HG02981 (cell line): Measurements from ENCODE around the gene SLAMF9.
"Not testable (repeated sequence)": the region's sequence is repeated elsewhere in the genome, so short reads cannot be mapped to it uniquely, and the experiment has no call there.

ENCODE experiments used
- ATAC-seq: cut with Tn5 transposase; IDR thresholded peaks from one replicate; pipeline ENCODE4 v1.9.1; 2021; ENCODE audit warnings: mild to moderate bottlenecking, moderate library complexity; ENCODE audit not compliant: unreplicated experiment

SLAMF9 gene

DNA sequence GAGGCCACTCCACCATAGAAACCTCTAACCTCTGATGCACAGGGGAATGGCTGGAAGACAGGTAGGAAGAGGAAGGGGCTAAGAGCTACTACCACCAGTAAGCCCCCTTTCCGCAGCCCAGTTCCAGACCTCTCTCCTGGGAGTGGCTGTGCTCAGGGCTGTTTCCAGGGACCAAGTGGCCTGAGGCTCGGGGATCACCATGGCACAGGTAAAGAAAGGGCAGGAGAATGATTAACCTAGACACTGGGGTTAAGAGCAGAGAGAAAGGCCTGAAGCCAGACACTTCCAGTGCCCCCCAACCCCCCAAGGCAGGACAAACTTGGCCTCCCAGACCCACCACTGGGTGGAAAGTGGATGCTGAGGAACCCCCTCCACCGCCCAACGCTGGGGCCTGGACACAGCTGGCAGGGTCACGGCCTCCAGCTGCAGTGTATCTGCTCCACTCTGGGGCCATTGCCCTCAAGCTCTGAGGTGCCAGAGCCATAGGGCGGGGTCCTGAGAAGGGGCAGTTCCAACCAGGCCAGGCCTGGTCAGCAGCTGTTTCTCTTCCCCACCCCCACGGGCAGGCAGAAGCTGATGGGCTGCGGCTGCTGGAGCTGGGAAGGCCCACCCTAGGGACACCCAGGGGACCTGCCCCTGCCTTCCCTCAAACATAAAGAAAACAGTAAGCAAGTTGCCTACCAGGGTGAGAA, 31.4 kb downstream of the SLAMF9 start:
- ATAC-seq = no peak

DNA sequence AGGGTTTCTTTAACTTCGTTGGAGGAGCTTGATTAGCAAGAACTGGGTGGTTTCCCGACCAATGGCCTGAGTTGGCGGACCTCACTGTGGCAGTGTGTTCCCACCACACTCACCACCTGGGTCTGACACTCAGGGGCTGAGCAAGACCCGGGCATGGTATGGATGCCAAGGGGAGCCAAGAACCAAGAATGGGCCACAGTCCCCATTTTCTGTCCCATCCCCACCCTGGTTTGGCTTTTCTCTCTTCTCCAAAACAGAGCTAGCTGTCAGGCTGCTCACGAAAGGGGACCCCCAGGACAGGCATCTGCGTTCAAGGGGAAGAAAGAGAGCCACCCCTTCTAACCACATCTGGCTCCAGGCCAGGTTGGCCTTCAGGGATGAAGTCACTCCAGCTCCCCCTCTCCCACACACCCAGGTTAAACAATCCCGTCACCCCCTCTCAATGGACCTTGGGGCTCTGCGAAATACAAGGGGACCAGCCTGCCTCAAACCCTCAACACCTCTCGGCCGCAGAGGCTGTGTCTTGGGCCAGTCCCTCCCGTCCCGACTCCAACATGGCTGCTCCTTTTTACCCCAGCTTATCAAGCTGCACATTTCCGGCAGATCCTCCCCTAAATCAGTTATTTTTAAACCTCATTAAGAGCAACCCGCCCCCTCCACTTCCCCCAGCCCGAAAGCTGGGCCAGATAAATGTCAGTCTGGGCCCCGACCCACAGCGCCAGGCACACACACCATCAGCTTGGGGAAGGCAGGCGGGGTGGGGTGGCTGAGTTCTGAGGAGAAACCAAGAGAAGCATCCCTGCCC, 32.1 kb downstream of the SLAMF9 start:
- no peak for ATAC-seq

DNA sequence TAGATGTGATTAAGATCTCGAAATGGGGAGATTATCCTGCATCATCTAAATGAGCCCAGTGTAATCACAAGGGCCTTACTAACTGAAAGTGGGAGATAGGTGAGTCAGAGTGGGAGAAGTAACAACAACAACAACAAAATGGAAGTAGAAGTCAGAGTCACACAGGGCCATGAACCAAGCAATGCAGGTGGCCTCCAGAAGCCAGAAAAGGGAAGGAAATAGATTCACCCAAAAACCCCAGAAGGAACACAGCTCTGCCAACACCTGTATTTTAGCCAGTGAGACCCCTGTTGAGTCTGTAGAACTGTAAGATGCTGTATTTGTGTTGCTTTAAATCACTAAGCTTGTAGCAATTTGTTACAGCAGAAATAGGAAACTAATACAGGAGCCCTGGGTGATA, 32.8 kb downstream of the SLAMF9 start:
- ATAC-seq = no peak

DNA sequence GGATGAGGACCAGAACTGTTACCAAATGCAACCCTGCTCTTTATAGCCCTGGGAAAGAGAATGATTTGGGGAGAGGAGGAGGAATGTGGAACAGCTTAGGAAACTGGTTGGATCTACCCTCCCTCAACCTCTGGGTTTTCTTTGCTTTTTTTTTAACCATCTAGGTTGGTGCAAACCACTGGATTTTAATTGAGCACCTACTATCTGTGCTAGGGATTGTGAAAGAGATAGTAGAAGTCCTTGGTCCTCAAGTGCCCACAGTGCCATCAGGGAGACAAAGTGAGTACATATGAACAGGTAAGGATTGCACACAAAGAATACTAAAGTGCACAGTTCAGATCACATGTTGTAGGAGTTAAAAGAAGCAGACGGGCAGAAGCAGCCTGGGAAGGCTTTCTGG, 33.4 kb downstream of the SLAMF9 start:
- ATAC-seq = no peak

DNA sequence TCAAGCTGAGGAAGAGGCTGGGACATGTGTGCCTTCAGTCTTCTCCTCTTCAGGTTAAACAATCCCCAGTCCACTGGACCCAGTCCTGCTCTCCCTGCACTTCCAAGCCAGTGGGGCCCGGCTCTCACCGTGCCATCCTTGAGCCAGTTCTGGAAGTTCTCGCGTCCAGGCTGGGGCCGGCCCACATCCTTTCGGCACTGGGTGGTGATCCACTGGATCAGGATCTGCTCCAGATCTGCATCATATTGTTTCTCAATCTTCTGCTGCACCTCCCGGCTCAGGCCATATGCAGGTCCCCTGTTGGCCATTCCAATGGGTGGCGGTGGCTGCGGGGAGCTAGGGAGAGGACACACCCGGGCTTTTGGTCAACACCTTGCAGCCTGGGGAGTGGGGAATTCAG, 33.8 kb downstream of the SLAMF9 start:
- no peak for ATAC-seq

DNA sequence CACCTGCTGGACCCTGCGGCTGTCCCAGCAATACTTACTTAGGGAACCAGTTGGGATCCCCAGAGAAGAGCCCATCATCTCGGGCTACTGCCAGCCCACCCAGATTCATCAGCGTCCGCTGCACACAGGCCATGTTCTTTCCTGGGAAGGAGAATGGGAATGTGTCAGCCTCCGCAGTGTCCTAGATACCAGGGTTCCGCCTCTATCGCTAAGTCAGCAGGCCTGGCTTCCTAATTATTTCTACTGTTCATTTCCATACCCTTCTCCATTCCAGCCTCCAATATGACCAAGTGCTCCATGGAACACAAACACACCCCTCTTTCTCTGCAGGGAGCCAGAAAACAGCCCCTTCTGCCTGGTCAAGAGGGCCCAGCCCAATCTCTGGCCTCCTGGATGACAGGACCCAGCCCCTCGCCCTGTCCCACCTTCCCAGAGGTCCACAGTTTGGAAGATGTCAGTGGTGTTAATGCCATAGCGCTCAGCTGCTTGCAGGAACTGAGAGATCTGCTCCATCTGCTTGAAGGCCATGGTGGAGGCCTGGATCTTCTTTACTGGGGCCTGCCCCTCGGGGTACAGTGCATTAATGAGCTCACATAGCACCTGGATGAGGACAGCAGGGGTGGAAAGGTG, 34.7 kb downstream of the SLAMF9 start:
- no peak for ATAC-seq

DNA sequence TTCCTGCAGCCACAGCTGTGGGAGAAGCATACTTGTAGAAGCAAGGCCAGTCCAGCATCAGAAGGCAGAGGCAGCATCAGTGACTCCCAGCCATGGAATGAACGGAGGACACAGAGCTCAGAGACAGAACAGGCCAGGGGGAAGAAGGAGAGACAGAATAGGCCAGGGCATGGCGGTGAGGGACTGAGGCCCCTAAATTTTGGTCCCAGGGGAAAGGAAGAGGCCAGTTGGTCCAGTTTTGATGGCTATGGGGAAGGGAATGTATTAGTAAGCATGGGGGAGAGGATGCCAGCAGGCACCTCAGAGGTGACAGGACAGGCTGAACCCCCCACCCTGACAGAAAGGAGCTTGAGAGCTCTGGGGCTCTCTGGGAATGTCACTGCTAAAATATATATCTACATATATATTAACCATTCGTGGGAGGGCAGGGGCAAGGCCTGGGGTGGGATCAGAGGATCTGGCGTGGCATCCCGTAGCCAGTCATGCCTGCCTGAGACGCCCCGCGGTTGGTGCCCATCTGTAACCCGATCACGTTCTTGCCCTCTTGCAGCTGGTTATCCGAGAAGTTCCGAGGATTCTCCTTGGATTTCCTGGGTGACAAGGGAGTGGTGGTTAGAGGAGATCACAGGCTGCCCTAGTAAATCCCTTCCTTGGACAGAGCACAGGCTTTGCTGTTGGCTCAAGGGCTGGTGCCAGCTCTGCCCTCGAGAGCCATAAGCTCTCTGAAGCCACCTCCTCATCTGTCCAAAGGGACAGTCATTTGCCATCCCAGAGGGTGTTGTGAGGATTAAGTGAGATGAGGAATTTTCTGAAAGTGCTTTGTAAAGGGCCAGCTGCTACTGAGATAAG, 35.5 kb downstream of the SLAMF9 start:
- no peak for ATAC-seq

DNA sequence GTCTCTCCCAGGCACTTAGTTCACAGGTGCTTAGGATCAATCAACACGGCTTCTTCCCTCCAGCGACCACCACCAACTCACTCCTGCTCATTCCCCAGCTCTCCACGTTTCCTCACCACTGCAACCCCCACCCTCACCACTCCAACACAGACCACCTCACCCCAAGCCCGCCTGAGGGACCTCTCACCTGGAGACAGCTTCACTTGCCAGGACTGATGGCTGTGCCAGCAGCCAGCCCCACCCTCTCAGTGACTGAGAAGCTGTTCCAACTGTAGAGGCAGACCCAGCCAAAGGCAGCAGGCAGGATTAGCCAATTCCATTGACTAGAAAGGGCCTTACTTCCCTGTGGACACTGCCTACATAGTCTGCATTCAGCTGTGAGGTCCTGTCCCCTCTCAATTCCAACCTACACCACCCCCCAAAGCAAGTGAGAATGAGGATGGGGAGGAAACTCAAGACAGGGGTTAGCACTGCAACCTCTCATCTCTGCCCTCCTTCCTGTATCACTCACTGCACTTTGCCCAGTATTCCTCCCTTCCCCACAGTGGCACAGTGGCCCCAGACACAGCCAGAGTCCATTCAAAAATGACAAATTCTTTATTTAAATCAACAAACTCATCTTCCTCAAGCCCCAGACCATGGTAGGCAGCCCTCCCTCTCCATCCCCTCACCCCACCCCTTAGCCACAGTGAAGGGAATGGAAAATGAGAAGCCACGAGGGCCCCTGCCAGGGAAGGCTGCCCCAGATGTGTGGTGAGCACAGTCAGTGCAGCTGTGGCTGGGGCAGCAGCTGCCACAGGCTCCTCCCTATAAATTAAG, 36.3 kb downstream of the SLAMF9 start:
- no peak for ATAC-seq

DNA sequence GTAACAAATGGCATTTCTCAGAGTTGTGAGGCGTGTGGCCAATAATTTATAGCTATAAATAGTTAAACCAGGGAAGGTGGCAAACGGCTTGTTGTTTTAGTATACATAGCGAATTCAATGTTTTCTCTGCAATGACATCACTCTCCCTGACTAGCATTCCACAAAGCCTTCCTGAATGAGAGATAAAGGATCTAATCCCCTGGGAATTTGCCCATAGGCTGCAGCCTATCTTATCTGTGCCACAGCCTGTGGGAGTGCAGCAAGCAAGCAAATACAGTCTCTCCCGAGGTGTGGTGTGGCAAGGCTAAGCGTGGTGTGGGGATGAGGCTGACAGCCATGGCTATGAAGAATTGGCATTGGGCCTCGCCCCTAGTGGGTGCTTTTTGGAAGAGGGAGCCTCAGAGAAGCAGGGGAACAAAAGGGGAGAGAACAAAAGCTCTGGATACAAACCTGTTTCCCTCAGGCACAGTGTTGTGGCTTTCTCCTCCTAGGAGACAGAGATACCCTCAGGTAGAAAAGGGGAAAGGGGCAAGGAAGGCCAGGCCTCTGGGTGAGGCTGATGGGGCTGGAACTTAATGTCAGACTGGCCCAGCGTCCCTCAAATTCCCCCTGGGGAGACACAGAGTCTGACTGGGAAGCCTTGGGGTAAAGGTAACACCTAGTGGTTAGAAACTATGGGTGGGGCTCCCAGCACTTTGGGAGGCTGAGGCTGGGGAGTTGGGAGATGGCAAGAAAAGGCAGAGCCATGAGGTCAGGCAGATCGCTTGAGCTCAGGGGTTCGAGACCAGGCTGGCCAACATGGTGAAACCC, 37.6 kb downstream of the SLAMF9 start:
- ATAC-seq = no peak

DNA sequence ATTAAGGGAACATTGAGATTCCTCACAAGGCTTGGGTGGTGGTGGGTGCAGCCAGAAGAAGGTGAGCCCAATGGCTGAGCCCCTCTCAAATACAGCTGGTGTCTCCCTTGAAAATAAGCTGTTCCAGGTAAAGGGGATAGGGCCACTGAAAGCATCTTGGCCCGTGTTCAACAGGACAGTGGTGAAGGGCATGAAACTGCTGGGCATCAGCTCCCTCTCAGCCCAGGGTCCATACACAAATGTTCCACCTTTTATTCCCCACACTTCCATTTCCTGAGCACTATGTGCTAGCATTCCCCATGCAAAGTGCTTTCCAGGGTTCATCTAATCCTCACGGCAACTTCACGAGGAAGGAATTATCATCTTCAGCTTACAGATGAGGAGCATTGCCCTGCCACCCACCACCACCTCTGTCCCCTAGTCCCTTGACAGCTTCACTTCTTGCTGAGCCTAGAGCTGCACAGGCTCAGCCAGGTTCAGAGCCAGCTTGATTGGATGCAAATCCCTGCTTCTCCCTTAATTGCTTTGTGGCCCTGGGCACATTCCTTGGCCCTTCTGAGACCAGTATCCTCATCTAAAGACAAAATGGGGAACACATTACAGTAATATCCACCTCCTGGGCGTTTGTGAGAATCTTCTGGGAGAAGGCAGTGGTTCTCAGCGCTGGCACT, 38.3 kb downstream of the SLAMF9 start:
- no peak for ATAC-seq

DNA sequence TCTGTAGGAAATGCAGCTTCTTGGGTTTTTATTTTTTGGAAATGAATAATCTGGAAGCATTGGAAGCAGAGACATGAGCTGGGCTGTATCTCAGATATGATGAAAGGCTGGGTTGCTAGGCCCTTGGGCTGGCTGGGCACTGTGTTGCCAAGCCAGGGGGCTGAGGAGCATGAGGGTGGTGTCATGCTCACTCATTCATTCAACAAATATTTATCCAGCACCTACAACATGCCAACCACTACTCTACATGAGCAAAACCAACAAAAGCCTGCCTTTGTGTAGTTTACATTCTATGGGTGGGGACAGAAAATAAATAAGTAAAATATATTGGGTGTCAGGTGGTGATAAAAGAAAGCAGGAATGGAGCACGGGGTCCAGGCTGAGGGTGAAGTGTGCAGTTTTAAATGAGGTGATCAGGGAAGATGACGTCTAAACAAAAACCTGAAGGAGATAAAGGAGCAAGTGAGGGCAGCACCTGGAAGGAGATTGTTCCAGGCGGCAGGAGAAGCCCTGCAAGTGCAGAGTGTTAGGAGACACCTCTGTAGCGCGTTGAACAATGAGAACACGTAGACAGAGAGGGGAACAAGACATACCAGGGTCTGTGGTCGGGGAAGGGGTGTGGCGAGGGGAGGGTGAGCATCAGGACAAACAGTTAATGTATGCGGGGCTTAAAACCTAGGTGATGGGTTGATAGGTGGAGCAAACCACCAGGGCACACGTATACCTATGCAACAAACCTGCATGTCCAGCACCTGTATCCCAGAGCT, 39.6 kb downstream of the SLAMF9 start:
- ATAC-seq = no peak

DNA sequence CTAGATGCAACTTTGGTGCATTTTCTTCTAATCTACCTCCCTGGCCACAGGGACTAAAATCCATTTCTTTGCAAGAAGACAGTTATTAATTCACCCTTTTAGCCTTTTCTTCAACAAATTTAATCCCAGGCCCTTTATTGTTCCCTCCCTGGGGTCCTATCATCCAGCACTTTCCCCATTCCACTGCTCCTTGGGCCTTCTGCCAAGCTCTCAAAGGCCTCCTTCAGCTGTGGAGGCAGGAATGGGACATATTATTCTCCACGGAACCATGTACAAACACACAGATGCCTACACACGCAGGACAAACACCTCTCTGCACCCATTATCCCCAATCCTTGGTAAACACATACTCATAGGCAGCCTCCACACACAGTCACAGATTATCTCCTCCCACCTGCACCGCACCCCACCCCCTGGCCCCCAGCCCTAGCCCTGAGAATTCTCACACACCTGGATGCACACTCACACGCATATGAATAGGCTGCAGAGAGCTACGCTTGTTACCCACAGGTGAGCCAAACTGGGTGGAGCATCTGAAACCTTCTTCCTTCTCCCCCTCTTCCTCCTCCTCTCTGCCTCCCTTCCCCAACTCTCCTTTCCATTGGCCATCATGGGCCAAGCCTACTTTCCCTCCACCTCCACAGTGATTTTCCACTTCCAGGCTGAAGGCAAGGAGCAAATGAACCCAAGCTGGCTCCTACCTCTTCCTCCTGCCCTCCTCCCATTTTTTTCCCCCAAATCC, 40.4 kb downstream of the SLAMF9 start:
- ATAC-seq = no peak

DNA sequence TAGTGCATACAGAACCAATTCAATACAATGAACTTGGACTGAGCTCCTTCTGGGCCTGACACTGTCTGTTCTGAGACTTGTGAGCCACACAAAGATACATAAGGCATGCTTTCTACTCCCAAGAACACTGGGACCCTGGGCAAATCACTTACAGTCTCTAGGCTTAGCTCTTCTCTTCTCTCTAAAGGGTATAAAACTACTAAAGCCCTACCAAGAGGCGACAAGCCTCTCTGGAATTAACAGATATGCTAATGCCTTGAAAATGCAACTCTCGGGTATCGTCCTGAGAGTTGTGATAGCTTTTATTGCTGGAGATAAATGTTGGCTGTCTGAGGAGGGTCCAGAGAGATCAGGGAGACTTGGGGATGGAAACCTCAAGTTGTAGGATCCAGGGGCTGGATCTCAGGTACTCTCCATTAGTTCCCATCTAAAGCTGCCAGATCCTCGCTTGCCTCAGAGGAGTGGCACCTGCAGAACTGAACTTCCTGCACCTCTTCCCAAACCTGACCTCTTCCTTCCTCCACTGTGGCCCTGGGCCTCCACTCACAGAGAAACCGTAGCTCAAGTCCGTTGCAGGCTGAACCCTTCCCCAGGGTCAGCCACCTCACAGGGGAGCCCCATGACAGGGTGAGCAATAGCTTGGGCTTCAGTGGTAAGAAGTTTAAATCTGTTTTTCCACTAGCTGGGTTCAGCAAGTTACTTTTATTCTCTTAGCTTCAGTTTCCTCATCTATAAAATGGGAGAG, 42.5 kb downstream of the SLAMF9 start:
- ATAC-seq = no peak

DNA sequence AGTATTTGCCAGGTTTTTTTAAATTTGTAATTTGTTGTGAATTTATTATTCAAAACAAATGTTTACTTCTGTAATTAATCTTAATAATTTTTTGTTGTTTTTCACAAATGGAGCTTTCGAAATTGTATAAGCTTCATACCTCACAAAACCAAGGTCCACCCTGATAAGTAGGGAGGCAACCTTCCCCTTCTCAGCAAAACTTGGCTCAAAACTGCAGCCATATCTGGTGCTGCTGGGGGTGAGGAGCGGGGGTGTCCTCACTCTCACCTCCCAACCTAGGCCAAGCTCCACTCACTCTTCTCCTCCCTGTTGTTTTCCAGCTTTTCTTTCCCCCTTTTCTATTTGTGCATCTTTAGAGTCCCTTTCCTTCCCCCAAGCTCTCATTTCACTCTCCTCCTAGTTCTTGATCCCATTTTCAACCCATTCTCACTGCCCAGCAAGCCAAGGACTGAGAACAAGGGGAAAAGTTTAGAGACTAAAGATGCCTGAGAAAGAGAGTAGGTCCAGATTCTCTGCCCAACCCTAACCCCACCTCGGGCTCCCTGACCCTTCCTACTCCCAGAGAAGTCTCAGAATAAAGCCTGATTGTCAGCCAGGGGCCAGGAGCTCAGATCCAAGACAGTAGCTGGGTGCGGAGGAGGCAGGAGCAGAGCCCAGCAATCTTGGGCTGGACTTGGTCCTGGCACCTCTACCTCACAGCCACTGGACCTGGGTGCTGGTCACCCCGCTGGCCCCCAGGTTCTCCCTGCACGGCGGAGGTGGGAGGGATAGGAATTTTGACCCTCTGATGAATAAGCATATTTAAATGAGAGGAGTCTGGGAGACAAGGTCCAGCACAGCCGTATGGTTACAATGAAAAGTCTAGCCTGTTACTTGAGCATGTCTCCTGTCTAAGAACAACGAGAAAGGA, 45.8 kb downstream of the SLAMF9 start:
- ATAC-seq = no peak

DNA sequence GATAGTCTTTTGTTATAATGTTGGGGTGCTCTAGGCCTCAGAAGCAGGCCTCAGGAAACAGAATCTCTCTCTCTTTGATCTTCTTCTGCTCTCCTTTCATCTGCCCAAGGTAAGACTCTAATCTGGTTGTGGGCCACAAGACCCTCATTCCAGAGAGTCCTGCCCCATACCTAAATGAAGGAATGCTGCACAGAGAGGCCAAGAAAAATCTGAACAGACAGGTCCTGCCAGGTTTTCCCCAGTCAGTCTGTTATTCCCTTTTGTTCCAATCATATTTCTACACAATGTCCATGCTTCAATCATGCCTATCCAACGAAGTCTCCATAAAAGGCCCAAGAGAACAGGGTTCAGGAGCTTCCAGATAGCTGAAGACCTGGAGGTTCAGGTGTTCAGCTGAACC, 47.1 kb downstream of the SLAMF9 start:
- no peak for ATAC-seq

DNA sequence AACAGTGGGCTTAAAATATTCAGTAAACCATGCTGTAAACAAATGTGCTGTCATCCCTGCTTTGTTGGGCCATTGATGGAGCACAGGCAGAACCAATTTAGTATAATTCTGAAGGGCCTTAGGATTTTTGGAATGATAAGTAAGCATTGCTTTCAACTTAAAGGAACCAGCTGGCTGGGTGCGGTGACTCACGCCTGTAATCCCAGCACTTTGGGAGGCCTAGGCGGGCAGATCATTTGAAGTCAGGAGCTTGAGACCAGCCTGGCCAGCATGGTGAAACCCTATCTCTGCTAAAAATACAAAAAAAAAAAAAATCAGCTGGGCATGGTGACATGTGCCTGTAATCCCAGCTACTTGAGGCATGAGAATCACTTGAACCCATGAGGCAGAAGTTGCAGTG, 50.0 kb downstream of the SLAMF9 start:
- ATAC-seq = not testable (repeated sequence)
